K562 (cell line): Measurements from ENCODE around the gene MFSD12. TPM values are rescaled to one million over a fixed set of nuclear protein-coding genes. Genes with fewer than 3 reads are reported as not detected.
A peak's percentile ranks its signal among the peaks of the same experiment; 100 is the strongest.

Experiments
- ARID1B ChIP-seq: fragments of 450-650 bp; IDR thresholded peaks from 2 replicates; pipeline ENCODE4 v1.6.1; 2016; ENCODE audit warnings: antibody characterized with exemption, mild to moderate bottlenecking, inconsistent platforms
- CBFA2T2 ChIP-seq: fragments of 450-650 bp; conservative IDR thresholded peaks from 2 replicates; pipeline ENCODE4 v1.6.1; 2017; ENCODE audit warnings: mild to moderate bottlenecking
- CBFA2T3 ChIP-seq: fragments of 450-650 bp; IDR thresholded peaks from 2 replicates; pipeline ENCODE4 v1.6.1; 2017
- GTF2B ChIP-seq: IDR thresholded peaks from 2 replicates; pipeline ENCODE4 v1.6.1; 2011; ENCODE audit not compliant: insufficient read length; ENCODE audit errors: extremely low read depth
- GTF2F1 ChIP-seq: IDR thresholded peaks from 2 replicates; pipeline ENCODE4 v1.6.1; 2011; ENCODE audit warnings: low read depth, low read length, improper control_type of control experiment
- HMG20A ChIP-seq: fragments of 450-650 bp; formaldehyde crosslinking; conservative IDR thresholded peaks from 2 replicates; pipeline ENCODE4 v1.4.0; 2020; ENCODE audit warnings: mild to moderate bottlenecking, mixed read lengths
- IRF2 ChIP-seq: sonication (generic); formaldehyde crosslinking; IDR thresholded peaks from 2 replicates; pipeline ENCODE4 v1.8.1; 2022; ENCODE audit warnings: mild to moderate bottlenecking, missing genetic modification reagents
- JUN ChIP-seq, 2 experiments: sonication (generic) in 1 of 2; formaldehyde crosslinking in 1 of 2; IDR thresholded peaks; 2 replicates each; pipeline versions ENCODE4 v1.6.1 to v1.8.0; 2012 to 2022; ENCODE audit warnings: borderline replicate concordance in 2 of 2, mild to moderate bottlenecking in 2 of 2, improper control_type of control experiment in 1 of 2, low read depth in 1 of 2, low read length in 1 of 2, missing genetic modification reagents in 1 of 2
- NCOA2 ChIP-seq, 2 experiments: fragments of 450-650 bp; IDR thresholded peaks; 2 replicates each; pipeline ENCODE4 v1.6.1; 2018; ENCODE audit warnings: mild to moderate bottlenecking in 2 of 2, moderate library complexity in 1 of 2; ENCODE audit not compliant: partially characterized antibody in 2 of 2
- NKRF ChIP-seq: fragments of 450-650 bp; IDR thresholded peaks from 2 replicates; pipeline ENCODE4 v1.6.1; 2016; ENCODE audit warnings: borderline replicate concordance
- RB1 ChIP-seq: fragments of 450-650 bp; IDR thresholded peaks from 2 replicates; pipeline ENCODE4 v1.6.1; 2017; ENCODE audit warnings: low read depth, mild to moderate bottlenecking
- RNF2 ChIP-seq: sonication (generic); IDR thresholded peaks from 2 replicates; pipeline ENCODE4 v1.6.1; 2016
- VEZF1 ChIP-seq: fragments of 200-800 bp; sonication (Bioruptor generic); IDR thresholded peaks from 2 replicates; pipeline ENCODE4 v1.6.1; 2017; ENCODE audit warnings: missing genetic modification characterization, missing compliant biosample characterization
- ZBED1 ChIP-seq: IDR thresholded peaks from 2 replicates; pipeline ENCODE4 v1.6.1; 2014
- ZFP30 ChIP-seq: fragments of 250-450 bp; sonication (Bioruptor Pico); IDR thresholded peaks from 2 replicates; pipeline ENCODE4 v1.8.0; 2022; ENCODE audit warnings: moderate library complexity, mild to moderate bottlenecking, inconsistent platforms, borderline replicate concordance
- ZNF197 ChIP-seq: fragments of 200-800 bp; sonication (Bioruptor generic); IDR thresholded peaks from 2 replicates; pipeline ENCODE4 v1.6.1; 2016; ENCODE audit warnings: low read depth, missing genetic modification characterization, missing compliant biosample characterization
- ZNF3 ChIP-seq: fragments of 250-450 bp; sonication (Bioruptor Pico); IDR thresholded peaks from 2 replicates; pipeline ENCODE4 v1.5.0; 2021; ENCODE audit warnings: mild to moderate bottlenecking, moderate library complexity
- polyA plus RNA-seq, 8 experiments: library from polyadenylated mRNA; depleted of rRNA in 4 of 8; stranded (reverse) in 5 of 8; unstranded in 3 of 8; fragments of >200 nt; fragmentation: Nextera tagmentation in 2 of 8; fragmentation: Illumina TruSeq in 1 of 8; extraction: Ambion mirVana in 2 of 8; extraction: Trizol in 1 of 8; gene quantifications; 2 replicates each; pipeline versions ENCODE4 v1.2.1 to v1.2.3, GENCODE V29; 2011 to 2014; ENCODE audit warnings: inconsistent platforms in 1 of 8, missing spikeins in 1 of 8
- total RNA-seq, 7 experiments: library from RNA; depleted of rRNA in 6 of 7; stranded (reverse); fragments of >200 nt in 6 of 7; fragmentation: Illumina TruSeq in 2 of 7; extraction: Trizol in 2 of 7; gene quantifications; 2 replicates each; pipeline versions ENCODE4 v1.2.1 to v1.2.3, GENCODE V29; 2011 to 2021; ENCODE audit warnings: low replicate concordance in 1 of 7
- TF ChIP-seq, protein P1 (sequence below): fragments of 450-650 bp; IDR thresholded peaks from one replicate; pipeline ENCODE4 v1.6.1; 2018; ENCODE audit warnings: mild to moderate bottlenecking, moderate library complexity; ENCODE audit not compliant: partially characterized antibody
- TF ChIP-seq, protein P2 (sequence below): sonication (generic); formaldehyde crosslinking; IDR thresholded peaks from 2 replicates; pipeline ENCODE4 v1.8.0; 2023; ENCODE audit warnings: mild to moderate bottlenecking, missing genetic modification reagents

Gene MFSD12
- total and polyA plus RNA-seq, 9 of the 15 experiments (the other 6 are each of a cell fraction or from before 2014, with no cell fraction given): 0.69 to 112 (median 31.8) TPM

DNA sequence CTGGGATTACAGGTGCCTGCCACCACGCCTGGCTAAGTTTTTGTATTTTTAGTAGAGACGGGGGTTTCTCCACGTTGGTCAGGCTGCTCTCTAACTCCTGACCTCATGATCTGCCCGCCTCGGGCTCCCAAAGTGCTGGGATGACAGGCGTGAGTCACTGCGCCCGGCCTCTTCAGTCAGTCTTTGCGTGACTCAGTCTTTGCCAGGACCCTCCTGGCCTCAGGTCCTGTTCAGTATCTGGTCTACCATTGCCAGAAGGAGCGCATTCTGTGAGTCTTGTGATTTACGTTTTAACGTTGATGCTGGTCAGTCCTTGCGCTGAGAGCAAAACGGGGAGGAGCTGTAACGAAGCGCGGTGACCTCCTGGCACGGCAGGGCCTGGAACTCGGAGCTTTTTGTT is 7.8 kb upstream of the MFSD12 start (continued):
- 0 out of 2 replicates have a peak, but pooled peaks have one; percentile 9 for TF ChIP-seq CBFA2T3
- TF ChIP-seq NKRF: no peak
- no peak for TF ChIP-seq IRF2
- TF ChIP-seq ZBED1: no peak
- no peak for TF ChIP-seq ZFP30
- TF ChIP-seq ZNF3 (CRISPR knock-in tag): no peak
- no peak for TF ChIP-seq CBFA2T2
- no peak for TF ChIP-seq HMG20A (CRISPR knock-in tag)
- no peak for TF ChIP-seq GTF2F1
- TF ChIP-seq, protein P1, sequence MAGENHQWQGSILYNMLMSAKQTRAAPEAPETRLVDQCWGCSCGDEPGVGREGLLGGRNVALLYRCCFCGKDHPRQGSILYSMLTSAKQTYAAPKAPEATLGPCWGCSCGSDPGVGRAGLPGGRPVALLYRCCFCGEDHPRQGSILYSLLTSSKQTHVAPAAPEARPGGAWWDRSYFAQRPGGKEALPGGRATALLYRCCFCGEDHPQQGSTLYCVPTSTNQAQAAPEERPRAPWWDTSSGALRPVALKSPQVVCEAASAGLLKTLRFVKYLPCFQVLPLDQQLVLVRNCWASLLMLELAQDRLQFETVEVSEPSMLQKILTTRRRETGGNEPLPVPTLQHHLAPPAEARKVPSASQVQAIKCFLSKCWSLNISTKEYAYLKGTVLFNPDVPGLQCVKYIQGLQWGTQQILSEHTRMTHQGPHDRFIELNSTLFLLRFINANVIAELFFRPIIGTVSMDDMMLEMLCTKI: no peak
- TF ChIP-seq, protein P2, sequence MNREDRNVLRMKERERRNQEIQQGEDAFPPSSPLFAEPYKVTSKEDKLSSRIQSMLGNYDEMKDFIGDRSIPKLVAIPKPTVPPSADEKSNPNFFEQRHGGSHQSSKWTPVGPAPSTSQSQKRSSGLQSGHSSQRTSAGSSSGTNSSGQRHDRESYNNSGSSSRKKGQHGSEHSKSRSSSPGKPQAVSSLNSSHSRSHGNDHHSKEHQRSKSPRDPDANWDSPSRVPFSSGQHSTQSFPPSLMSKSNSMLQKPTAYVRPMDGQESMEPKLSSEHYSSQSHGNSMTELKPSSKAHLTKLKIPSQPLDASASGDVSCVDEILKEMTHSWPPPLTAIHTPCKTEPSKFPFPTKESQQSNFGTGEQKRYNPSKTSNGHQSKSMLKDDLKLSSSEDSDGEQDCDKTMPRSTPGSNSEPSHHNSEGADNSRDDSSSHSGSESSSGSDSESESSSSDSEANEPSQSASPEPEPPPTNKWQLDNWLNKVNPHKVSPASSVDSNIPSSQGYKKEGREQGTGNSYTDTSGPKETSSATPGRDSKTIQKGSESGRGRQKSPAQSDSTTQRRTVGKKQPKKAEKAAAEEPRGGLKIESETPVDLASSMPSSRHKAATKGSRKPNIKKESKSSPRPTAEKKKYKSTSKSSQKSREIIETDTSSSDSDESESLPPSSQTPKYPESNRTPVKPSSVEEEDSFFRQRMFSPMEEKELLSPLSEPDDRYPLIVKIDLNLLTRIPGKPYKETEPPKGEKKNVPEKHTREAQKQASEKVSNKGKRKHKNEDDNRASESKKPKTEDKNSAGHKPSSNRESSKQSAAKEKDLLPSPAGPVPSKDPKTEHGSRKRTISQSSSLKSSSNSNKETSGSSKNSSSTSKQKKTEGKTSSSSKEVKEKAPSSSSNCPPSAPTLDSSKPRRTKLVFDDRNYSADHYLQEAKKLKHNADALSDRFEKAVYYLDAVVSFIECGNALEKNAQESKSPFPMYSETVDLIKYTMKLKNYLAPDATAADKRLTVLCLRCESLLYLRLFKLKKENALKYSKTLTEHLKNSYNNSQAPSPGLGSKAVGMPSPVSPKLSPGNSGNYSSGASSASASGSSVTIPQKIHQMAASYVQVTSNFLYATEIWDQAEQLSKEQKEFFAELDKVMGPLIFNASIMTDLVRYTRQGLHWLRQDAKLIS (CRISPR knock-in tag): no peak
- TF ChIP-seq ZNF197 (CRISPR knock-in tag): no peak
- TF ChIP-seq RB1: no peak
- TF ChIP-seq VEZF1: no peak
- TF ChIP-seq RNF2: no peak
- TF ChIP-seq ARID1B: peak; percentile 63
- no peak for TF ChIP-seq GTF2B
- TF ChIP-seq NCOA2 (IDR thresholded peaks at IDR 0.05; ENCODE audit: partially characterized antibody in 2 of 2): no peak
- TF ChIP-seq JUN (IDR thresholded peaks at IDR 0.05; ENCODE audit: borderline replicate concordance, low read depth, low read length): peak; percentile 71; the same call in 1 of the 2 replicates
- no peak for TF ChIP-seq JUN (CRISPR knock-in tag; IDR thresholded peaks at IDR 0.05; ENCODE audit: borderline replicate concordance)
